ENCODE data around the gene CEP170. TPM values are rescaled to one million over a fixed set of nuclear protein-coding genes. Genes with fewer than 3 reads are reported as not detected.

CEP170 gene
- polyA plus RNA-seq, 1 donor (not counting 4 experiments of a cell fraction or from before 2014, with no cell fraction given) = 40.5 TPM

DNA sequence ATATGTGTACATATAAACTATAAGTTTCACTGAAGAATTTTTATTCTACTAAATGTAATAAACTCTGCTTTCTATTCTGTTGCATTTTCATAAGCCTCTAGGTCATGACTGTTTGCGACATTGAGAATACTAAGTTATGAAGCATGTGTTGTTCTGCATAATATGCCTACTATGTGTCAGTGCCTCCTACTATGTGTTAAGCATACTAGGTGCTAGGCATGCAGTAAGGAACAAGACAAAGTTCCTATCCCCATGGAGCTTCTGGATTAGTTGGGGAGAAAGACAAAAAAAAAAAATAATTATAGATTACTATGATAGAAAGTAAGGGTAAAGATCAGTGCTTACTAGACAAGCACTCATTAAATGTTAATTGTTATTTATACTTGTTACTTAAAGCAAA is 2.1 kb upstream of the CEP170 start:
- TF ChIP-seq, protein P1, sequence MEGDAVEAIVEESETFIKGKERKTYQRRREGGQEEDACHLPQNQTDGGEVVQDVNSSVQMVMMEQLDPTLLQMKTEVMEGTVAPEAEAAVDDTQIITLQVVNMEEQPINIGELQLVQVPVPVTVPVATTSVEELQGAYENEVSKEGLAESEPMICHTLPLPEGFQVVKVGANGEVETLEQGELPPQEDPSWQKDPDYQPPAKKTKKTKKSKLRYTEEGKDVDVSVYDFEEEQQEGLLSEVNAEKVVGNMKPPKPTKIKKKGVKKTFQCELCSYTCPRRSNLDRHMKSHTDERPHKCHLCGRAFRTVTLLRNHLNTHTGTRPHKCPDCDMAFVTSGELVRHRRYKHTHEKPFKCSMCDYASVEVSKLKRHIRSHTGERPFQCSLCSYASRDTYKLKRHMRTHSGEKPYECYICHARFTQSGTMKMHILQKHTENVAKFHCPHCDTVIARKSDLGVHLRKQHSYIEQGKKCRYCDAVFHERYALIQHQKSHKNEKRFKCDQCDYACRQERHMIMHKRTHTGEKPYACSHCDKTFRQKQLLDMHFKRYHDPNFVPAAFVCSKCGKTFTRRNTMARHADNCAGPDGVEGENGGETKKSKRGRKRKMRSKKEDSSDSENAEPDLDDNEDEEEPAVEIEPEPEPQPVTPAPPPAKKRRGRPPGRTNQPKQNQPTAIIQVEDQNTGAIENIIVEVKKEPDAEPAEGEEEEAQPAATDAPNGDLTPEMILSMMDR (optimal IDR thresholded peaks at IDR 0.05 in 1 of 3, IDR thresholded peaks at IDR 0.05 in 1 of 3, conservative IDR thresholded peaks at IDR 0.05 in 1 of 3; ENCODE audit: extremely low read depth in 1 of 3, insufficient read depth in 2 of 3, low read length in 3 of 3) = no peak
- TF ChIP-seq EZH2 (IDR thresholded peaks at IDR 0.05; ENCODE audit: low read length) = no peak
- Histone ChIP-seq H3K9me1 (ENCODE audit: control insufficient read depth, extremely low read depth, insufficient read depth, low read length) (no peaks in the 10 kb centered on the region), H3K9ac (ENCODE audit: control insufficient read depth, extremely low read depth, insufficient read depth, low read length) (peak overlapping the region; percentile 74), H4K20me1 (ENCODE audit: control insufficient read depth, extremely low read depth, insufficient read depth, low read length) (no peaks in the 10 kb centered on the region), H2AFZ (ENCODE audit: control insufficient read depth, low read length) (no peak overlapping the region), H3K4me1 (ENCODE audit: control insufficient read depth, extremely low read depth, insufficient read depth, low read length) (peaks cover 22% of the 10 kb centered on the region), H3K79me2 (ENCODE audit: control insufficient read depth, insufficient read depth, low read length) (peaks cover 74% of the 10 kb centered on the region), H3K4me2 (ENCODE audit: control insufficient read depth, extremely low read depth, insufficient read depth, low read depth, low read length) (peak overlapping the region; percentile 95), H3K27ac (ENCODE audit: control insufficient read depth, insufficient read depth, low read length) (peak overlapping the region; percentile 91), H3K27me3 (ENCODE audit: control insufficient read depth, extremely low read depth, insufficient read depth, low read length) (no peaks in the 10 kb centered on the region), H3K4me3 (ENCODE audit: control insufficient read depth in 2 of 3, extremely low read depth in 1 of 3, insufficient read depth in 2 of 3, low read depth in 1 of 3, low read length in 3 of 3) (peak overlapping the region in 2 of 3 experiments; percentile 96), H3K36me3 (ENCODE audit: control insufficient read depth in 2 of 2, extremely low read depth in 1 of 2, insufficient read depth in 2 of 2, low read length in 2 of 2) (peaks cover 0 to 3% of the 10 kb centered on the region in 2 experiments), H3K9me3 (ENCODE audit: control insufficient read depth, low read depth, low read length) (no peaks in the 10 kb centered on the region)
- DNase-seq (ENCODE audit: low read depth, low spot score) (no peak), FAIRE-seq (no peak)
- dilution Hi-C loops (cut with MboI; ENCODE audit: extremely low pct_ligation_motif_present, low sequenced_read_pairs) = no loop called here

DNA sequence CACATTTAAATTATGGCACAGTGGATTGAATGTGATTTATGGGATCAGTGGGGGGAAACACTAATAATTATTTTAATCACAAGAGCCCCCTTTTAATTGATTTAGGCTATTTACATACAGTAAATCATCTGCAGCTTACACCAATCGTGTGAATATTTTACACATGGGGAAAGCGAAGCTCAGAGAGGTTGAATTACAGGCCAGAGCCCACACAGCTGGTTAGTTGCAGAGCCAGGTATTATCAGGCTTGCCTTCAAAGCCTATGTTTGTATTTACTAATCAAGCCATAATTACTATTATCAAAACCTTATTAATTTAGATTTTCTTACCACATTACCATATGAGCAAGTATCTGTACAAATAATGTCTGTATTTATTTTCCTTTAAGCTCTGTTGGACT is 1.5 kb upstream of the CEP170 start:
- Histone ChIP-seq H4K20me1 (ENCODE audit: control insufficient read depth, extremely low read depth, insufficient read depth, low read length) (no peaks in the 10 kb centered on the region), H3K27me3 (ENCODE audit: control insufficient read depth, extremely low read depth, insufficient read depth, low read length) (no peaks in the 10 kb centered on the region), H3K27ac (ENCODE audit: control insufficient read depth, insufficient read depth, low read length) (peak overlapping the region; percentile 91), H3K9me1 (ENCODE audit: control insufficient read depth, extremely low read depth, insufficient read depth, low read length) (no peaks in the 10 kb centered on the region), H3K4me2 (ENCODE audit: control insufficient read depth, extremely low read depth, insufficient read depth, low read depth, low read length) (peak overlapping the region; percentile 95), H3K9ac (ENCODE audit: control insufficient read depth, extremely low read depth, insufficient read depth, low read length) (peak overlapping the region; percentile 74), H2AFZ (ENCODE audit: control insufficient read depth, low read length) (no peak overlapping the region), H3K4me1 (ENCODE audit: control insufficient read depth, extremely low read depth, insufficient read depth, low read length) (peaks cover 26% of the 10 kb centered on the region), H3K79me2 (ENCODE audit: control insufficient read depth, insufficient read depth, low read length) (peaks cover 77% of the 10 kb centered on the region), H3K36me3 (ENCODE audit: control insufficient read depth in 2 of 2, extremely low read depth in 1 of 2, insufficient read depth in 2 of 2, low read length in 2 of 2) (peaks cover 0 to 3% of the 10 kb centered on the region in 2 experiments), H3K4me3 (ENCODE audit: control insufficient read depth in 2 of 3, extremely low read depth in 1 of 3, insufficient read depth in 2 of 3, low read depth in 1 of 3, low read length in 3 of 3) (peak overlapping the region; percentile 56 to 96 (median 96)), H3K9me3 (ENCODE audit: control insufficient read depth, low read depth, low read length) (no peaks in the 10 kb centered on the region)
- TF ChIP-seq, protein P1 (optimal IDR thresholded peaks at IDR 0.05 in 1 of 3, IDR thresholded peaks at IDR 0.05 in 1 of 3, conservative IDR thresholded peaks at IDR 0.05 in 1 of 3; ENCODE audit: extremely low read depth in 1 of 3, insufficient read depth in 2 of 3, low read length in 3 of 3) = no peak
- TF ChIP-seq EZH2 (IDR thresholded peaks at IDR 0.05; ENCODE audit: low read length) = no peak
- no peak for FAIRE-seq
- DNase-seq (ENCODE audit: low read depth, low spot score) = no peak
- dilution Hi-C loops (cut with MboI; ENCODE audit: extremely low pct_ligation_motif_present, low sequenced_read_pairs) = no loop called here

All from keratinocyte (primary cell).